H1 (cell line): Measurements from ENCODE around the gene LRRTM4. TPM values are rescaled to one million over a fixed set of nuclear protein-coding genes. Genes with fewer than 3 reads are reported as not detected.

ENCODE experiments used
- BRCA1 ChIP-seq: IDR thresholded peaks from 2 replicates; pipeline ENCODE4 v1.6.1; 2012; ENCODE audit warnings: low read depth, low read length, improper control_type of control experiment
- CBX8 ChIP-seq: fragments of 300-800, 300-1000 bp; sonication (generic); IDR thresholded peaks from 2 replicates; pipeline ENCODE4 v1.7.1; 2016; ENCODE audit warnings: low read depth, low read length, borderline replicate concordance
- CHD2 ChIP-seq: IDR thresholded peaks from 2 replicates; pipeline ENCODE4 v1.6.1; 2012; ENCODE audit warnings: low read length, improper control_type of control experiment
- CREB1 ChIP-seq: IDR thresholded peaks from 2 replicates; pipeline ENCODE4 v1.6.1; 2012; ENCODE audit warnings: inconsistent platforms
- EP300 ChIP-seq, 2 experiments: IDR thresholded peaks; 1 replicate in 1 of 2; 2 replicates in 1 of 2; pipeline ENCODE4 v1.6.1; 2011 to 2012; ENCODE audit warnings: low read depth in 2 of 2, low read length in 2 of 2, mild to moderate bottlenecking in 2 of 2, borderline replicate concordance in 1 of 2, inconsistent platforms in 1 of 2, moderate library complexity in 1 of 2
- KDM5A ChIP-seq: fragments of 200-600 bp; IDR thresholded peaks from 2 replicates; pipeline ENCODE4 v1.7.1; 2012; ENCODE audit warnings: mild to moderate bottlenecking, low read length, inconsistent platforms, mixed read lengths
- PHF8 ChIP-seq: fragments of 200-600 bp; sonication (generic); conservative IDR thresholded peaks from 2 replicates; pipeline ENCODE4 v1.7.1; 2012; ENCODE audit warnings: low read depth, mild to moderate bottlenecking, inconsistent platforms, low read length, moderate library complexity
- SIRT6 ChIP-seq: IDR thresholded peaks from one replicate; pipeline ENCODE4 v1.7.1; 2012; ENCODE audit warnings: low read length, inconsistent platforms
- SIX5 ChIP-seq: IDR thresholded peaks from 2 replicates; pipeline ENCODE4 v1.6.1; 2011; ENCODE audit warnings: mild to moderate bottlenecking, low read depth, low read length
- SP2 ChIP-seq: IDR thresholded peaks from 2 replicates; pipeline ENCODE4 v1.6.1; 2012; ENCODE audit warnings: mild to moderate bottlenecking, low read length, inconsistent platforms
- TAF7 ChIP-seq: optimal IDR thresholded peaks from 2 replicates; pipeline ENCODE3; 2011; ENCODE audit warnings: low read depth, mild to moderate bottlenecking, inconsistent platforms, low read length, moderate library complexity, borderline replicate concordance
- polyA plus RNA-seq, 7 experiments: library from polyadenylated mRNA; depleted of rRNA in 3 of 7; stranded (reverse) in 5 of 7; unstranded in 2 of 7; fragments of >200 nt in 5 of 7; fragments of 200-250 nt in 2 of 7; gene quantifications; 1 replicate in 5 of 7; 2 replicates in 1 of 7; 4 replicates in 1 of 7; pipeline versions ENCODE4 v1.2.1 to v1.2.3, GENCODE V29; 2011 to 2013; ENCODE audit warnings: missing spikeins in 2 of 7, mixed read lengths in 2 of 7
- total RNA-seq: library from RNA; stranded (reverse); fragmentation: NEBNext Ultra II Directional; extraction: Animal tissue kit (Norgen Biotek cat#: 25700); gene quantifications from 2 replicates; pipeline ENCODE4 v1.2.1, GENCODE V29; 2021

The LRRTM4 gene
- total and polyA plus RNA-seq, 2 of the 8 experiments (the other 6 are each of a cell fraction or from before 2014, with no cell fraction given), result 3.6 to 9.5 TPM

- TF ChIP-seq CBX8, result no peak
- no peak for TF ChIP-seq CHD2
- no peak for TF ChIP-seq EP300 (IDR thresholded peaks at IDR 0.05; ENCODE audit: borderline replicate concordance in 1 of 2, low read depth in 2 of 2, low read length in 2 of 2)
- no peak for TF ChIP-seq KDM5A
- TF ChIP-seq TAF7, result no peak
- no peak for TF ChIP-seq CREB1
- TF ChIP-seq SIRT6, result no peak
- no peak for TF ChIP-seq BRCA1
- TF ChIP-seq SP2, result no peak
- TF ChIP-seq PHF8, result no peak
- no peak for TF ChIP-seq SIX5
Measured at GRCh38 chr2:77487074-77487803, 34.9 kb downstream of the LRRTM4 start (continued).
